ENCODE measurements around the gene MACC1. TPM values are rescaled to one million over a fixed set of nuclear protein-coding genes. Genes with fewer than 3 reads are reported as not detected.

MACC1 gene
- total and polyA plus RNA-seq, 4 donors = 2.8 to 45.2 (median 14.7) TPM

DNA sequence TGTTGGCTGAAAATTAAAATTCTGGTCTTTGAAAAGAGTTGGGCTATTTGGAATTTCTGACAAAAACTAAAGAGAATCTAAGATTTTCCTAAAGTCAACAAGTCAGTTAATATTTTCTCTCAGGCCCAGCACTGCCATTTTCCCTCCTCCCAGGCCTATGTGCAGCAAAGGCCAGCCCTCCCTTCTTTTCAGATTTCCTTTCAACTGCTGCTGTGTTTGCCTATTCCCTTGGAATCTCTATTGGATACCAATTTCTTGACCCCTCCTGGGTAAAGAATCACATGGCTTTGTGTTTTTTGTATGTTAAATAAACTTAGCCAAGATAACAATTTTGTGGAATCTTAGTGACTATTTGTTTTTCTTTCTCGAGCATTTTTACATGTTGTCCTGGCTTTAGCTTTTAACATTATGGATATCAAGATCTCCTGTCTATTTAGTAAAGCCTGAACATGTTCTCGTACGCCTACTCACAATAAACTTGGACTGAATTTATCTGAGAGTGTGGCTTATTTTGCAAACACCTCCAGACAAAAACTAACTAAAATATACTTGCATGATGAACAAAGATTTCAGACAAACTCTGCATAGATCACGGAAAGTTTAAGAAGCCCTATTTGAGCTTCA lies 19.9 kb downstream of the MACC1 start:
- H3K9me3 ChIP-seq (ENCODE audit: control insufficient read depth in 4 of 4, insufficient read depth in 3 of 4, low read length in 3 of 4) = no peaks in the 10 kb centered on the region

DNA sequence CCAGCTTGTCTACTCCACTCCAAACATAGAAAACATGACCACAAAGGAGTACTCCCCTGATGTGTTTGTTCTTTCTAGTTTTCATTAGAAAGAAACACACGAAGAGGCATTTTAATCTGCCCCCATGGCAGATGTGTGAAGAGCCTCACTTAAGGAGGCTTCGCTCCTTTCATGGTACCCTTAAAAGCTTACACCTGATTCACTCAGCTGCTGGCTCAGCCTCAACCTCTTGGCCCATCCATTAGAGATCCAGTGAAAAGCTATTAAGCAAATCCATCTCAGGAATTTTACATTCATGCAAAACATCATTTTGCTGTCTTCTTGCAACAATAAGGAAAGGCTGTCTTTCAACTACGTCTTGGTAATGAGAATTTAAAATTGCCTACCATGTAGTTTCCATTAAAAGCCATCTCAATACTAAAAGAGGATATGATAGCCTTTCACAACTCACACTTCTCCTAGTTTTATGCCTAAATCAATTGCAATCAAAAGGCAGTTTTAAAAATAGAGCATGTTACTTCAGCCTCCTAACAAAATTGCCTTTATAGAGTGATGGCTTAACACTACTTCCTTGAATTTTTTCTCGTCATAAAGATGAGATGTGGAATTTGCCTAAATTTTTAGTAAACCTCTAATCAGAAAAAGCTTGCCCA lies 22.7 kb downstream of the MACC1 start:
- Histone ChIP-seq H3K27ac (ENCODE audit: low read depth in 1 of 2, low read length in 1 of 2) (peak overlapping the region in 1 of 2 donors; percentile 24), H3K9ac (ENCODE audit: insufficient read depth in 1 of 2, low read length in 2 of 2) (no peak overlapping the region), H3K4me1 (ENCODE audit: control insufficient read depth in 5 of 5, insufficient read depth in 5 of 5, low read length in 5 of 5) (peaks cover 0 to 55% (median 7%) of the 10 kb centered on the region in 5 donors), H3K36me3 (ENCODE audit: control insufficient read depth in 4 of 4, insufficient read depth in 4 of 4, low read length in 4 of 4) (peaks cover 0 to 1% (median 0%) of the 10 kb centered on the region in 4 donors), H3K4me3 (no peak overlapping the region), H3K27me3 (ENCODE audit: control insufficient read depth in 3 of 3, insufficient read depth in 3 of 3, low read length in 2 of 3) (no peaks in the 10 kb centered on the region), H3K9me3 (ENCODE audit: control insufficient read depth in 4 of 4, insufficient read depth in 3 of 4, low read length in 3 of 4) (peaks cover 0 to 3% (median 0%) of the 10 kb centered on the region in 4 donors)
- TF ChIP-seq CTCF (IDR thresholded peaks at IDR 0.05; ENCODE audit: control extremely low read depth, extremely low read depth) = no peak
- ATAC-seq (ENCODE audit: insufficient read depth, low FRiP score) (no peak), DNase-seq (no peak)
- 70 to 72% methylated on average over 4 of the region's 4 CpGs for WGBS, 2 donors

More for the DNA sequence above, 19.9 kb downstream of the MACC1 start:
- DNase-seq (peak in 2 of 3 donors; percentile 84 to 90), ATAC-seq (ENCODE audit: insufficient read depth, low FRiP score) (no peak)
- Histone ChIP-seq H3K27me3 (ENCODE audit: control insufficient read depth in 3 of 3, insufficient read depth in 3 of 3, low read length in 2 of 3) (no peaks in the 10 kb centered on the region), H3K4me1 (ENCODE audit: control insufficient read depth in 5 of 5, insufficient read depth in 5 of 5, low read length in 5 of 5) (peaks cover 0 to 48% (median 7%) of the 10 kb centered on the region in 5 donors), H3K36me3 (ENCODE audit: control insufficient read depth in 4 of 4, insufficient read depth in 4 of 4, low read length in 4 of 4) (no peaks in the 10 kb centered on the region), H3K4me3 (no peak overlapping the region), H3K27ac (ENCODE audit: low read depth in 1 of 2, low read length in 1 of 2) (no peak overlapping the region), H3K9ac (ENCODE audit: insufficient read depth in 1 of 2, low read length in 2 of 2) (no peak overlapping the region)
- TF ChIP-seq CTCF (IDR thresholded peaks at IDR 0.05; ENCODE audit: control extremely low read depth, extremely low read depth) = no peak
- WGBS, 2 donors = 70 to 75% methylated on average over 4 of the region's 4 CpGs

- peaks cover 0 to 1% (median 0%) of the 10 kb centered on the region in 4 donors for H3K36me3 ChIP-seq (ENCODE audit: control insufficient read depth in 4 of 4, insufficient read depth in 4 of 4, low read length in 4 of 4)
- no peak overlapping the region for H3K4me3 ChIP-seq
- peaks cover 0 to 3% (median 0%) of the 10 kb centered on the region in 4 donors for H3K9me3 ChIP-seq (ENCODE audit: control insufficient read depth in 4 of 4, insufficient read depth in 3 of 4, low read length in 3 of 4)
- no peaks in the 10 kb centered on the region for H3K27me3 ChIP-seq (ENCODE audit: control insufficient read depth in 3 of 3, insufficient read depth in 3 of 3, low read length in 2 of 3)
- no peak for ATAC-seq (ENCODE audit: insufficient read depth, low FRiP score)
- 87 to 93% methylated on average over 6 of the region's 6 CpGs for WGBS, 2 donors
- H3K9ac ChIP-seq (ENCODE audit: insufficient read depth in 1 of 2, low read length in 2 of 2) = no peak overlapping the region
- DNase-seq = no peak
- no peak overlapping the region for H3K27ac ChIP-seq (ENCODE audit: low read depth in 1 of 2, low read length in 1 of 2)
- H3K4me1 ChIP-seq (ENCODE audit: control insufficient read depth in 5 of 5, insufficient read depth in 5 of 5, low read length in 5 of 5) = peaks cover 0 to 50% (median 7%) of the 10 kb centered on the region in 5 donors
- no peak for TF ChIP-seq CTCF (IDR thresholded peaks at IDR 0.05; ENCODE audit: control extremely low read depth, extremely low read depth)
Observed at GRCh38 chr7:20193873-20194272, 23.3 kb downstream of the MACC1 start.
